GM04504 (cell line): ENCODE results near the gene PAPLN.

Experiments used
- DNase-seq: peaks from one replicate; pipeline ENCODE4 v3.0.0-alpha.2; 2012; ENCODE audit warnings: low read depth

Gene PAPLN

DNA sequence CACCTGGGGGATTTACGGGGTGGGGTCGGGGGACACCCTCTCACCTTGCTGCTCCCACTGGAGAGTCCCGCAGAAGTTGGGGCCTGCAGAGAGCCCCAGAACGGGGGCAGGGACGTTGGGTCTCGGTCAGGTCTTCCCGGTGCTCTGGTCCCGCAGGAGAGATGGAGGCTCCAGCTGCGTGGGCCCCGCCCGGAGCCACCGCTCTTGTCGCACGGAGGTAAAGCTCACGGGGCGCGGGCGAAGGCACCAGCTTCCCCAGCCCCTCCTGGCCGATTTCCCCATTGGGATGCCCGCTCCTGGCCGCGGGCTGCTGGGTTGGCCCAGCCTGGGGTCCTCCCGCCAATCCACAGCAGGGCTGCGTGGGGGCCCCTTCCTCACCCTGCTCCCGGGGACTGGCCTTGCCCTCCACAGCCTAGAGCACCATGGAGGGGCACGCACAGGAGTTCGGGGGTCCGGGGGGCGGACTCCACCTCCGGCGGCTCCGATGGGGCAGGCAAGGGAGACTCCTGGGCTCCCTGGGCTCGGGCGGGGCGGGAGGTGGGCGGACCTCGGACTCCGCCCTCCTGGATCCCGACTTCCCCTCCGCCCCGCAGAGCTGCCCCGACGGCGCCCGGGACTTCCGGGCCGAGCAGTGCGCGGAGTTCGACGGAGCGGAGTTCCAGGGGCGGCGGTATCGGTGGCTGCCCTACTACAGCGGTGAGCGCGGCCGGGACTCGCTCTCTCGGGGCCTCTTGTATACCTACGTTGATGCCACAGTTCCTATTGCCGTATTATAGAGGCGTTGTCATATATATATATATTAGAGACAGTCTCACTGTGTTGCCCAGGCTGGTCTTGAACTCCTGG, 8.4 kb downstream of the PAPLN start:
- no peak for DNase-seq

DNA sequence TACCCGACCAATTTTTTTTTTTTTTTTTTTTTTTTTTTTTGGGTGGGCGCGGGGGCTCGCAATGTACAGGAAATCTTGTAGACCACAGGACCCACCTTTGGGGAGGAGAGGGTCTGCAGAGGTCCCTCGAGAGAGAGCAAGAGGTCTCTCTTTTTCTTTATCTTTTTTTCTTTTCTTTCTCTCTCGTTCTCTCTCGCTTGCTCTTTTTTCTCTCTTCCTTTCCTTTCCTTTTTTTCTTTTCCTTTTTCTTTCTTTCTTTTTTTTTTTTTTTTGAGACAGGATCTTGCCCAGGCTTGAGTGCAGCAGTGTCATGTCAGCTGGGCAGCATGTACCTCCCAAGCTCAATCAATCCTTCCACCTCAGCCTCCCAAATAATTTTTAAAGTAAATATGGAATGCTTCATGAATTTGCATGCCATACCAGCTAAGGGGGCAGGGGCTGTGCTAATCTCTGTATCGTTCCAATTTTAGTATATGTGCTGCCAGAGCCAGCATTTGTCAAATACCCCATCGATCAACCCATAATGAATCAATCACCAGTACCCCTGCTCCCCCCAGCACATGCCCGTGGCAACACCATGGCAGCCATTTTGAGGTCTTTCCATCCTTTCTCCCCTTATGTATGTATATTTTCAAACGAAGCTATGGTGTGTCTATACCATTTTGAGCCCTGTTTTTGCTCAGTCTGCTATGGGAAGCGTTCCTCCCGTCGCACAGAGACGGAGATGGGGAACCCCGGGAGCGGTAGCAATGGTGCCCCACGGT, 9.3 kb downstream of the PAPLN start:
- no peak for DNase-seq

DNA sequence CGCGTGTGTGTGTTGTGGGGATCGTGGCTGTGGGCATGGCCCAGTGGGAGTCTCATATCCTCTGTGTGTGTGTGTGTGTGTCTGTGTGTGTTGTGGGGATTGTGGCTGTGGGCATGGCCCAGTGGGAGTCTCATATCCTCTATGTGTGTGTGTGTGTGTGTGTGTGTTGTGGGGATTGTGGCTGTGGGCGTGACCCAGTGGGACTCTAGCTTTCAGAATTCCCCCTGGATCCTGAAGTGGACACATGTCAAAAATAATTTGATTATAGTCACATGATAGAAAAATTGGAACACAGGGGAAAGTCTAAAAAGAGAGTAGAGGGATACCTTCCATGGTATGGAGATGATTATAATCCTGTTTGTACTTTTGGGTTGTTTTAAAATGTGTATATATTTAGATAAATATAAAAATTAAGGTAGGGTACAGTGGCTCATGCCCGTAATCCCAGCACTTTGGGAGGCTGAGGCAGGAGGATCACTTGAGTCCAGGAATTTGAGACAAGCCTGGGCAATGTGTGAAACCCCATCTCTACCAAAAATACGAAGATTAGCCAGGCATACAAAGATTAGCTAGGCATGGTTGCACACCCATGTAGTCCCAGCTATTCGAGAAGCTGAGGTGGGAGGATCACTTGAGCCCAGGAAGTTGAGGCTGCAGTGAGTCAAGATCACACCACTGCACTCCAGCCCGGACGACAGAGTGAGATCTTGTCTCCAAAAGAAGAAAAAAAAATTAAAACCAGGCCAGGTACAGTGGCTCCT, 11.0 kb downstream of the PAPLN start:
- DNase-seq: no peak

DNA sequence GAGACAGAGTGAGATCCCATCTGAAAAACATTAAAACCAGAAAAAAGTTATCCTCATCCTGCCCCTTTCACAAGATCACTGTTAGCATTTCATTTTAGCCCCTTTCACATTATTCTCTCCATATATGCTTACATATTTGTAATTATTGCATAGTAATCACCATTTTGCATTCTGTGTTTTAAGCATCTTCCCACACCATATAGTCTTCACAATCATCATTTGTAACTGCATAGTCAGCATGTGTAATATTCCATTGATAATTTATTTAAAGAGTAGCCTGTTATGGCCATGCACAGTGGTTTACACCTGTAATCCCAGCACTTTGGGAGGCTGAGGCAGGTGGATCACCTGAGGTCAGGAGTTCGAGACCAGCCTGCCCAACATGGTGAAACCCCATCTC, 11.8 kb downstream of the PAPLN start:
- DNase-seq: no peak

DNA sequence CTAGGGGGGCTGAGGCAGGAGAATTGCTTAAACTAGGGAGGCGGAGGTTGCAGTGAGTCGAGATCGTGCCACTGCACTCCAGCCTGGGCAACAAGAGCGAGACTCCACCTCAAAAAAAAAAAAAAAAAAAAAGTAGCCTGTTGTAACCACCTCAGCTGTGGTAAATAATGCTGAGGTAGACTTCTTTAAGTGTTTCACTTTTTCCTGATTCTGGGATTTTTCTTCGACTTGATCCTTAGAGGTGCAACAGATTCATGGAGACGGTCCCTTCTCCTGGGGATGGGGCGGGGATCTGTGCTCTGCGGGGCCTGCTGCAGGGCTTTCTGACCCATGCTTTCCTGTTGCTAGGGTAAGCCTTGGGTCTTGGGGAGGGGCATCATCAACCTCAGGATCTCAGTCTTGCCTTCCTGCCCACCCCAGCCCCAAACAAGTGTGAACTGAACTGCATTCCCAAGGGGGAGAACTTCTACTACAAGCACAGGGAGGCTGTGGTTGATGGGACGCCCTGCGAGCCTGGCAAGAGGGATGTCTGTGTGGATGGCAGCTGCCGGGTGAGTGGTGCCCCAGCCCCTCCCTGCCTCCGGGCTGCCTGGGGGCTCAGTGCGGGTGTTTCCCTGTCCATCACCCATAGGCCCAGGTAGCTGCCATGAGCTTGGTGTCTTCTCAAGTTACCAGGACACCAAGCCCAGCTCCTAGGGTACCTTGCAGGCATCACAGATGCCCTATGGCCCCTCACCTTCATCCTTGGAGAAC, 12.4 kb downstream of the PAPLN start:
- DNase-seq: no peak

DNA sequence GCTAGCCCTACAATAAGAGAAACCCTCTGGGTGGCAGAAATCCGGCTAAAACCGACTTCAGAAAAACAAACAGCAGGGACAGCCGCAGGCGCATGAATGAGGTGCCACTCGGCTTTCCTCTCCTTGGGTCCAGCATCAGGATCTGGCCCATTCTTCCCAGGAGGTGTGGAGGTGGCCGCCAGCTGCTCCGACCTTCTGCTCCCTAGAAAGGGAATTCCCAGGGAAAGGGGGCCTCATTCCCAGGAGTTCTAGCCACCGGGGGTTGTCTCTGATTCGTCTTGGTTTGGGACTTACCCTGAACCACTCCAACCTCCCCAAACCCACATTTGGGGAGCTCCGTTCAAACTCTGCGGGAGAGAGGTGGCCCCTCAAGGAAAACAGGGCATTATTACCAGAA, 13.0 kb downstream of the PAPLN start:
- no peak for DNase-seq

DNA sequence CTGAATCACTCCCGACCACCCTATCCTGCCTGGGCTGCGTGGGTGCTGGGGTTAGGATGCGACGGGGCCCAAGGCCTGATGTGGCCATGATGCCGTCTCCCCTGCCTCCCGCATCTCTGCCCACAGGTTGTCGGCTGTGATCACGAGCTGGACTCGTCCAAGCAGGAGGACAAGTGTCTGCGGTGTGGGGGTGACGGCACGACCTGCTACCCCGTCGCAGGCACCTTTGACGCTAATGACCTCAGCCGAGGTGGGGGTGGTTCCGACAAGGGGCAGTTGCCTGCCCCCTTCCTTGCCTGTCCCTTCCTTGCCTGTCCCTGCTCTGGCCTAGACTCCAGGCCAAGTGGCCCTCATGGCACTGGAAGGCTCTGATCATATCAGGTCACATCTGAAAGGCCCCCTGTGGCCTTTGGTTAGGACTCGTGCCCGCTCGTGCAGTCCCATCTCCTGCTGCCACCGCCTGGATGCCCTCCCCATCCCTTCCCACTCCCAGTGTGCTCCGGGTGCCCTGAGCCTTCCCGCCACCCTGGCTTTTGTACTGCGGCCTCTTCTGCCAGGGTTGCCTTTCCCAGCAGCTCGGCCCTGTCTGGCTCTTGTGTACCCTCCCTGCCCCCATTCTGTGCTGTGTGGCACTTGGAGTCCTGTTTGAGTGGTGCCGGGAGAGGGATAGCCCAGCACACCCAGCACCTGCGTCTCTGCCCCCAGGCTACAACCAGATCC, 13.6 kb downstream of the PAPLN start:
- DNase-seq: no peak

DNA sequence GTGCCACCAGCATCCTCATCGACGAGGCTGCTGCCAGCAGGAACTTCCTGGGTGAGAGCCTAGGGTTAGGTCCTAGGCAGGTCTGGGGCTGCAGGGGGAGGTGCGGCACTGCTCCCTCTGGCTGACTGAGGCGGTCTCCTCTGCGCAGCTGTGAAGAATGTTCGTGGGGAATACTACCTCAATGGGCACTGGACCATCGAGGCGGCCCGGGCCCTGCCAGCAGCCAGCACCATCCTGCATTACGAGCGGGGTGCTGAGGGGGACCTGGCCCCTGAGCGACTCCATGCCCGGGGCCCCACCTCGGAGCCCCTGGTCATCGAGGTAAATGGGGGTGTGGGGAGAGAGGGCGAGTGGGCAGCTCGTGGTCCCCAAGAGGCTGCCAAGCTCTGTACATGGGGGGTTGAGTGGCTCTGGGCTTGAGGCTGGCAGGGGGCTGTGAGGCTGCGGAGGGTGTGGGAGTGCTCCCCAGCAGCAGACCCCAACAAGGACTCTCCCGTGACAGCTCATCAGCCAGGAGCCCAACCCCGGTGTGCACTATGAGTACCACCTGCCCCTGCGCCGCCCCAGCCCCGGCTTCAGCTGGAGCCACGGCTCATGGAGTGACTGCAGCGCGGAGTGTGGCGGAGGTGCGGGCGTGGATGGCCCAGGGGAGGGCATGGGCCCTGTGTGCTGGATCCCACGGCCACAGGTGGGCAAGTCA, 14.4 kb downstream of the PAPLN start:
- DNase-seq: no peak

DNA sequence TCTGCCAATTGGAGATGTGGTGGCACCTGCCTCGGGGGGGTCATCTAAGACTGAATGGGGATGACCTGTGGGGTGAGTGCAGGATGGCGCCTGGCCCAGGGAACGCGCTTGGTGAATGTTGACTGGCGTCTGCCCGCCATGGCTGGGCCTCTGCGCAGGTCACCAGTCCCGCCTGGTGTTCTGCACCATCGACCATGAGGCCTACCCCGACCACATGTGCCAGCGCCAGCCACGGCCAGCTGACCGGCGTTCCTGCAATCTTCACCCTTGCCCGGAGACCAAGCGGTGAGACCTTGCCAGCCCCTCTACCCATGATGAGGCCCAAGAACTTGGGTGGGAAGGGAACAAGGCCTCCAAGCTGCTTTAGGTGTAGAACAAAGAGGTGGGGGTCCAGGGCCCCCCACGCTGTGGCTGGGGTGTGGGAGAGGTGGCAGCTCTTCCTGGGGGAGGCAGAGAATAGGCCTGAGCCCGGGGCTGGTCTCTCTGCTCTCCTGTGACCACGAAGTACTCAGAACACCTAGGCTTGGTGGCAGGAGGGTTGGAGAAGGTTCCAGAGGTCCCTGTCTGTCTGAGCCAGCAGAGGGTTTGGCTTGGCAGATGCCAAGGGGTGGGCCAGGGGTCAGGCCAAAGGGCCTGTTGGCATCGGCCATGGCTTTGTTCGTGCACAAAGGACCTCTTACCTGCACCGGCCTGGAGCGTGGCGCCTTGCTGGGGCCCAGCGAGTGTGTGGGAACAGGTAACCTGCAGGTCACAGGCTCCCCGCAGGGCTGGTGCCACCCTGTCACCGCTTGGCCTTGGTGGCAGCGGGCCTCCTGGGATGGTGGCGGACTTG, 15.4 kb downstream of the PAPLN start:
- no peak for DNase-seq

DNA sequence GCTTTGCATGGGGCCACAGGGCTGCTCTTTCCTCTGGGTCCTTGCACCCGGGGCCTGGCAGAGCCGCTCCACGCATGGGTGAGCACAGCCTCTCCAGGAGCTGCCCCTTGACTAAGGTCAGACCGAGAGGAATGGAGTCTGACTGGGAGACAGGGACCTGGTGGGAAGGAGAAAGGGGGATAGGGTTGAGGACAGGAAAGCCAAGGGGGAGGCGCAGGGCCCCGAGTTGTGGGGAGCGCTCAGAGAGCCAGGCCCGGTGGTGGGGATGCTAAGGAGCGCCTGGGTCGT, 16.0 kb downstream of the PAPLN start:
- DNase-seq: no peak

DNA sequence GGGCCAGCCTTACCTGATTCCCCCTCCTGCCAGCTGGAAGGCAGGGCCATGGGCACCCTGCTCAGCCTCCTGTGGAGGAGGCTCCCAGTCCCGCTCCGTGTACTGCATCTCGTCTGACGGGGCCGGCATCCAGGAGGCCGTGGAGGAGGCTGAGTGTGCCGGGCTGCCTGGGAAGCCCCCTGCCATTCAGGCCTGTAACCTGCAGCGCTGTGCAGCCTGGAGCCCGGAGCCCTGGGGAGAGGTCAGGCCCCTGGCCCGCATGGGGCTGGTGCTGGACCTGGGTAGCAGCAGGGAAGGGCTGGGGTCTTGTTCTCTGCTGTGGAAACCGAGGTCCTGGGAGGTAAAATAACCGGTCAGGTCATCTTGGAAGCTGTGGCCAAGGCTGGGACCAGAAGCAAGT, 16.4 kb downstream of the PAPLN start:
- DNase-seq: no peak

DNA sequence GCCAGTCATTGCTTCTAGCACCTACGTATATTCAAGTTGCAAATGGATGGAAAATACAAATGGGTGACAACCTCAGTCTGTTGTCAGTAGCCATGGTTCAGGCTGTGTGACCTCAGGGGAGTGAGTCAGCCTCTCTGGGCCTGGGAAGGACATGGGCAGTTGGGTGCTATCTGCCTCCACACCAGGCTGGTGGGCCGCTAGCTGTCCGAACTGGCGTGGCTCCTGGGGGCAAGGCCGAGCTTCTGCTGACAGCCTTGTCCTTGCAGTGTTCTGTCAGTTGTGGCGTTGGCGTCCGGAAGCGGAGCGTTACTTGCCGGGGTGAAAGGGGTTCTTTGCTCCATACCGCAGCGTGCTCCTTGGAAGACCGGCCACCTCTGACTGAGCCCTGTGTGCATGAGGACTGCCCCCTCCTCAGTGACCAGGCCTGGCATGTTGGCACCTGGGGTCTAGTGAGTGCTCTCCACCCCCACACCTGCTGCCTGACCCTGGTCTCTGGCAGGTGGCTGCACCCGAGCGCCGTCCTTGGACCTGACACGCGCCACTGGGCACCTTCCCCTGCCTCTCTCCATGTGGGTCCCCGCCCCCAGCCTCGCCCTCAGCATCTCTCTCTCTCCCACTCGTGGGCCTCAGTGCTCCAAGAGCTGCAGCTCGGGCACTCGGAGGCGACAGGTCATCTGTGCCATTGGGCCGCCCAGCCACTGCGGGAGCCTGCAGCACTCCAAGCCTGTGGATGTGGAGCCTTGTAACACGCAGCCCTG, 17.1 kb downstream of the PAPLN start:
- no peak for DNase-seq

DNA sequence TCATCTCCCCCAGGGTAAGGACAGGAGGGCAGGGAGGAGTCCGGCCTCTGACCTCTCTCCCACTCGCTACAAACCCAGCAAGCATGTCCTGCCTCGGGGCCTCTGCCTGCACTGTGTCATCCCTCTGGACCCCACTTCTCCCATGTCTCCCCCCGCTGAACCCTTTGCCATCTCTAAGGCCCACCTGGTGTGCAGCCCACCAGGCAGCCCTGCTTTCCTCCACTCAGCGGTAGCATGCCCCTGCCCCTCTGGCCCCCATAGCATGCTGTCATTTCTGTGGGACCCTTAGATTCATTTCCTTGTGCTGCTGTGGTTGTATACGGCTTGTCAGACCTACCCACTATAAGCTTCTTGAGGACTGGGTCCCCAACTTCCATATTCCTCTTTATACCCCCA, 17.7 kb downstream of the PAPLN start:
- no peak for DNase-seq

DNA sequence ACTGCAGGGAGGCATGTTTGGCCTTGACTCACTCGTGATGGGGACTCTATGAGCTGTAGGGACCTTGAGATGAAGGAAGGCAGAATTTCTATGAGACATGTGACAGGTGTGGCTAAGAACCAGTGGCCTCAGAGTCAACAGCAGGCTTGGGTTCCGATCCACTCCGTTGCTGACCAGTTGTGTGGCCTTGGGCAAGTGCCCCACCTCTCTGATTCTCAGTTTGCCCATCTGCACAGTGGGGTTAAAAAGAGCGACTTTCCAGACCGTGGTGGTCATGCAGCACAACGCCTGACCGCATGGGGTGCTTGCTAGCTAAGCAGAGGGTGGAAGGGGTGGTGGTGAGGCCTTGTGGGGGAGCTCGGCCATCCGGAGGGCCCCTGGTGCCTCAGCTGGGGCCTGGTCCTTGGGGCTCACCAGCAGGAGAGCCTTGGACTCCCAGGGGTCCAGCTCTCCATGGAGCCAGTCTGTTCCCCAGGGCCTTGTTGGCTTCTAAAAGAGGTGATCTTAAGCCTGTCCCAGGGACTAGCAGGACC, 18.5 kb downstream of the PAPLN start:
- DNase-seq: no peak

DNA sequence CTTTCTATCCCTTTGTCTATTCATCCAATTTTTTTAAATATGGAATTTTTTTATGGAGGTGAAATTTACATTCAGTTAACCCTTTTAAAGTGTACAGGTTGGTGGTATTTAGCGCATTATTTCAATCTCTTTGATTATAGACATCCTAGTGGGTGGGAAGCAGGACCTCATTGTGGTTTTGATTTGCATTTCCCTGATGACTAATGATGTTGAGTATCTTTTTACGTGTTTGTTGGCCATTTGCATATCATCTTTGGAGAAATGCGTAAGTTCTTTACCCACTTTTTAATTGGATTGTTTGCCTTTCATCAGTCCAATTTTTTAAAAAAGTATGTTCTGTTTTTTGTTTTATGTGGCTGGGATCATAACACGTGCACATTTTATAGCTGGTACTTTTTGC, 20.8 kb downstream of the PAPLN start:
- DNase-seq: no peak

DNA sequence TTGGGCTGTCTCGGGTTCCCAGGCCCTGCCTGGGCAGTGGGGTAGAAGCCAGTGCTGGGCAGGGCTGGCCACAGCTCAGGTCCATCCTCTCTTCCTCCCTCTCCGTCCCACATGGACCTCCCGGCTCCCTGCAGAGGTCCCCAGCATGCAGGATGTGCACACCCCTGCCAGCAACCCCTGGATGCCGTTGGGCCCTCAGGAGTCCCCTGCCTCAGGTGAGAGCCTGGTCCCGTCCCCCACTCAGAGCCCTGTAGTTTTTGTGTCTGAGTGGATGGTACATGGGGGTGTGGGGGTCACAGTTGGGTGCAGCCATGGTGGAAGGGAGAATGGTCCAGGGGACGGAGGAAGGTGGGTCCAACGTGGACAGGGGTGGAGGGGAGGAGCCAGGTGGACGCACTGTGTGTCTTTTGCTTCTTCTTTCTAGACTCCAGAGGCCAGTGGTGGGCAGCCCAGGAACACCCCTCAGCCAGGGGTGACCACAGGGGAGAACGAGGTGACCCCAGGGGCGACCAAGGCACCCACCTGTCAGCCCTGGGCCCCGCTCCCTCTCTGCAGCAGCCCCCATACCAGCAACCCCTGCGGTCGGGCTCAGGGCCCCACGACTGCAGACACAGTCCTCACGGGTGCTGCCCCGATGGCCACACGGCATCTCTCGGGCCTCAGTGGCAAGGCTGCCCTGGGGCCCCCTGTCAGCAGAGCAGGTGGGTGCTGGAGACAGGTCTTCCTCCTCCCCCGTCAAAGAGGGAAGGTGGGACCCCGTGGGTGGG, 21.7 kb downstream of the PAPLN start:
- no peak for DNase-seq

DNA sequence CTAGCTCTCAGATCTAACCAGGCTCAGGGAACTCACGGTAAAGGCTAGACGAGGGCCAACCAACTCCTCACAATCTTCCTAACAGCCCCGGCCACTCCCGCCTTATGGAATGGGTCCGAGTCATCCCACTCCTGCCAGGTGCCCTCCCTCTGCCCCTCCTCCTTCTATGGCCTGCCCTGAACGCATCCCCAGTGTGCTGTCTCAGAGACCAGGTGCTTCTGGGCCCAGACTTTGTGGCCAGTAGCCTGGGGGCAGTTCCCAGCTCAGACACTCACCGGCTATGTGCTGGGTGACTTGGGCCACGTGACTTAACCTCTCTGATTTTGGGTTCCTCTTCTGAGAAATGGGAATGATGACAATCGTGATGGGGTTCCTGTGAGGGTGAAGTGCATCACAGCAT, 22.5 kb downstream of the PAPLN start:
- no peak for DNase-seq

DNA sequence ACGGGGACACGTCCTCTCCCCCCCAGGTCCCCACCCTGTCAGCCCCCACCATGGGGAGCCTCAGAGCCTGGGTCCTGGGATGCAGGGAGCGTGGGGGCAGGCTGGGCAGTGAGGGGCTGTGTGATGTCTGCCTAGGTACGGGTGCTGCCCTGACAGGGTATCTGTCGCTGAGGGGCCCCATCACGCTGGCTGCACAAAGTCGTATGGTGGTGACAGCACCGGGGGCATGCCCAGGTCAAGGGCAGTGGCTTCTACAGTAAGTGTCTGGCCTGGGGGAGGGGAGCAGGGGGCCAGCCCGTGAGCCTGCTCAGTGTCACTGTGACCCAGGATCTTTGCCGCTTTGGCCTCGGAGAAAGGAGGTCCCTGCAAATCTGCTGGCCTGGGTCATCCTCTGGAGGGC, 23.3 kb downstream of the PAPLN start:
- no peak for DNase-seq
